NT2/D1 (cell line): ENCODE data around the gene CDH3.

Experiments
- DNase-seq: peaks from one replicate; pipeline ENCODE4 v3.0.0-alpha.2; 2011; ENCODE audit warnings: low read depth, low spot score
- H3K27me3 ChIP-seq: 2 replicates; pipeline ENCODE4 v1.6.0; 2011; ENCODE audit warnings: mild to moderate bottlenecking; ENCODE audit not compliant: insufficient read length, insufficient read depth
- H3K36me3 ChIP-seq: 2 replicates; pipeline ENCODE4 v1.6.1; 2011; ENCODE audit warnings: mild to moderate bottlenecking, low read length, mixed read lengths; ENCODE audit not compliant: insufficient read depth, insufficient read length
- H3K4me1 ChIP-seq: 2 replicates; pipeline ENCODE4 v1.5.1; 2011; ENCODE audit not compliant: insufficient read depth, insufficient read length
- H3K4me3 ChIP-seq: 2 replicates; pipeline ENCODE4 v1.5.1; 2011; ENCODE audit warnings: low read depth; ENCODE audit not compliant: insufficient read length
- H3K9ac ChIP-seq: 2 replicates; pipeline ENCODE4 v1.6.0; 2011; ENCODE audit warnings: low read depth; ENCODE audit not compliant: insufficient read length
- H3K9me3 ChIP-seq: 2 replicates; pipeline ENCODE4 v1.5.1; 2011; ENCODE audit warnings: mild to moderate bottlenecking, low read length; ENCODE audit not compliant: insufficient read depth
- SUZ12 ChIP-seq: IDR thresholded peaks from 2 replicates; pipeline ENCODE4 v1.6.1; 2011; ENCODE audit not compliant: insufficient read length, insufficient read depth; ENCODE audit errors: extremely low read depth
- YY1 ChIP-seq: IDR thresholded peaks from 2 replicates; pipeline ENCODE4 v1.6.1; 2011; ENCODE audit not compliant: insufficient read length, insufficient read depth
- ZNF274 ChIP-seq: IDR thresholded peaks from 2 replicates; pipeline ENCODE4 v1.6.1; 2011; ENCODE audit warnings: mild to moderate bottlenecking, low read depth, low read length

Gene CDH3

GRCh38 chr16:68652659-68653058 lies 7.5 kb downstream of the CDH3 start:
- H3K36me3 ChIP-seq: peaks cover 5% of the 10 kb centered on the region
- no peak for DNase-seq
- no peaks in the 10 kb centered on the region for H3K9me3 ChIP-seq
- TF ChIP-seq YY1: no peak
- no peak for TF ChIP-seq SUZ12
- TF ChIP-seq ZNF274: no peak
- H3K4me1 ChIP-seq: peaks cover 8% of the 10 kb centered on the region
- H3K27me3 ChIP-seq: no peaks in the 10 kb centered on the region
- no peak overlapping the region for H3K4me3 ChIP-seq
- H3K9ac ChIP-seq: no peak overlapping the region

- Histone ChIP-seq H3K4me1 (peaks cover 13% of the 10 kb centered on the region), H3K9me3 (no peaks in the 10 kb centered on the region), H3K4me3 (no peak overlapping the region), H3K27me3 (no peaks in the 10 kb centered on the region), H3K36me3 (peaks cover 5% of the 10 kb centered on the region), H3K9ac (no peak overlapping the region)
- DNase-seq: no peak
- TF ChIP-seq SUZ12 (no peak), ZNF274 (no peak), YY1 (no peak)
These were observed 10.7 kb downstream of the CDH3 start for GRCh38 chr16:68655806-68656205.

GRCh38 chr16:68656751-68657150 lies 11.6 kb downstream of the CDH3 start:
- no peak for DNase-seq
- no peak overlapping the region for H3K9ac ChIP-seq
- H3K4me1 ChIP-seq: peaks cover 13% of the 10 kb centered on the region
- H3K36me3 ChIP-seq: no peaks in the 10 kb centered on the region
- no peak for TF ChIP-seq SUZ12
- TF ChIP-seq ZNF274: no peak
- TF ChIP-seq YY1: no peak
- H3K27me3 ChIP-seq: no peaks in the 10 kb centered on the region
- H3K9me3 ChIP-seq: no peaks in the 10 kb centered on the region
- no peak overlapping the region for H3K4me3 ChIP-seq

- TF ChIP-seq YY1: no peak
- no peak for TF ChIP-seq SUZ12
- TF ChIP-seq ZNF274: no peak
- Histone ChIP-seq H3K27me3 (no peaks in the 10 kb centered on the region), H3K4me1 (peaks cover 13% of the 10 kb centered on the region), H3K9me3 (no peaks in the 10 kb centered on the region), H3K9ac (peak overlapping the region; percentile 29), H3K36me3 (no peaks in the 10 kb centered on the region), H3K4me3 (no peak overlapping the region)
- no peak for DNase-seq
These were observed 13.3 kb downstream of the CDH3 start for GRCh38 chr16:68658341-68658973.

- Histone ChIP-seq H3K9me3 (no peaks in the 10 kb centered on the region), H3K27me3 (no peaks in the 10 kb centered on the region), H3K36me3 (no peaks in the 10 kb centered on the region), H3K4me1 (peaks cover 13% of the 10 kb centered on the region), H3K4me3 (no peak overlapping the region), H3K9ac (no peak overlapping the region)
- TF ChIP-seq SUZ12 (no peak), ZNF274 (no peak), YY1 (no peak)
- no peak for DNase-seq
These were observed 13.9 kb downstream of the CDH3 start for GRCh38 chr16:68658974-68659360.

GRCh38 chr16:68659412-68660358 lies 14.6 kb downstream of the CDH3 start:
- Histone ChIP-seq H3K9ac (no peak overlapping the region), H3K4me1 (peaks cover 13% of the 10 kb centered on the region), H3K27me3 (no peaks in the 10 kb centered on the region), H3K4me3 (no peak overlapping the region), H3K36me3 (no peaks in the 10 kb centered on the region), H3K9me3 (no peaks in the 10 kb centered on the region)
- no peak for DNase-seq
- TF ChIP-seq SUZ12 (no peak), ZNF274 (no peak), YY1 (no peak)

GRCh38 chr16:68660359-68660795 lies 15.3 kb downstream of the CDH3 start:
- Histone ChIP-seq H3K36me3 (no peaks in the 10 kb centered on the region), H3K27me3 (no peaks in the 10 kb centered on the region), H3K9me3 (no peaks in the 10 kb centered on the region), H3K4me3 (no peak overlapping the region), H3K4me1 (peaks cover 13% of the 10 kb centered on the region), H3K9ac (no peak overlapping the region)
- TF ChIP-seq SUZ12: no peak
- TF ChIP-seq ZNF274: no peak
- no peak for TF ChIP-seq YY1
- no peak for DNase-seq
